ENCODE measurements around the gene GIPC1.
"Not testable (repeated sequence)": the region's sequence is repeated elsewhere in the genome, so short reads cannot be mapped to it uniquely, and the experiment has no call there.

The GIPC1 gene

DNA sequence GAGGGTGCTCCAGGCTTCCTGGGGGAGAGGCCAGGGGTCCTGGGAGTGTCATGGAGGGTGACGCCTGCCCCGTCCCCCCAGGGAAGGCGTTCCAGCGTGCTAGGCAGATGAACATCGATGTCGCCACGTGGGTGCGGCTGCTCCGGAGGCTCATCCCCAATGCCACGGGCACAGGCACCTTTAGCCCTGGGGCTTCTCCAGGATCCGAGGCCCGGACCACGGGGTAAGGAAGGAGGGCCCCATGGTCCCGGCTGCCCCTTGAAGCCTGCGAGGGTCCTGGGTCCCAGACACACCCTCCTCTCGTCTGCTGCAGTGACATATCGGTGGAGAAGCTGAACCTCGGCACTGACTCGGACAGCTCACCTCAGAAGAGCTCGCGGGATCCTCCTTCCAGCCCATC, 32.2 kb downstream of the GIPC1 start:
- Histone ChIP-seq H3K27me3 (no peaks in the 10 kb centered on the region), H3K36me3 (peaks cover 23% of the 10 kb centered on the region), H3K4me3 (ENCODE audit: low read depth, low read length) (no peak overlapping the region), H3K4me1 (no peaks in the 10 kb centered on the region), H3K9me3 (no peaks in the 10 kb centered on the region)
- TF ChIP-seq, protein P1, sequence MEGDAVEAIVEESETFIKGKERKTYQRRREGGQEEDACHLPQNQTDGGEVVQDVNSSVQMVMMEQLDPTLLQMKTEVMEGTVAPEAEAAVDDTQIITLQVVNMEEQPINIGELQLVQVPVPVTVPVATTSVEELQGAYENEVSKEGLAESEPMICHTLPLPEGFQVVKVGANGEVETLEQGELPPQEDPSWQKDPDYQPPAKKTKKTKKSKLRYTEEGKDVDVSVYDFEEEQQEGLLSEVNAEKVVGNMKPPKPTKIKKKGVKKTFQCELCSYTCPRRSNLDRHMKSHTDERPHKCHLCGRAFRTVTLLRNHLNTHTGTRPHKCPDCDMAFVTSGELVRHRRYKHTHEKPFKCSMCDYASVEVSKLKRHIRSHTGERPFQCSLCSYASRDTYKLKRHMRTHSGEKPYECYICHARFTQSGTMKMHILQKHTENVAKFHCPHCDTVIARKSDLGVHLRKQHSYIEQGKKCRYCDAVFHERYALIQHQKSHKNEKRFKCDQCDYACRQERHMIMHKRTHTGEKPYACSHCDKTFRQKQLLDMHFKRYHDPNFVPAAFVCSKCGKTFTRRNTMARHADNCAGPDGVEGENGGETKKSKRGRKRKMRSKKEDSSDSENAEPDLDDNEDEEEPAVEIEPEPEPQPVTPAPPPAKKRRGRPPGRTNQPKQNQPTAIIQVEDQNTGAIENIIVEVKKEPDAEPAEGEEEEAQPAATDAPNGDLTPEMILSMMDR (IDR thresholded peaks at IDR 0.05; ENCODE audit: low read depth, low read length), result no peak
- no peak for DNase-seq

DNA sequence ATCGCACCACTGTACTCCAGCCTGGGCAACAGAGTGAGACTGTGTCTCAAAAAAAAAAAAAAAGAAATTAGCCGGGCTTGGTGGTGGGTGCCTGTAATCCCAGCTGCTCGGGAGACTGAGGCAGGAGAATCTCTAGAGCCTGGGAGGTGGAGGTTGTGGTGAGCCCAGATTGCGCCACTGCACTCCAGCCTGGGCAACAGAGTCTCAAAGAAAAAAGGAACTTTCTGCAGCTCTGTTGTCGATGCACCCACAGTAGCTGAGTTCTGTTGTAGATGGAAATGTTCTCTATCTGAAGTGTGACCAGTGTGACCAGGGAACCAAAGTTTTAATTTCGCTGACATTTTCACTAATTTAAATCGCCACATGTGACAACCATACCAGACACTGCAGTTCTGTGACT, 33.5 kb downstream of the GIPC1 start:
- H3K4me1 ChIP-seq; DNase-seq; H3K27me3 ChIP-seq; H3K9me3 ChIP-seq; H3K4me3 ChIP-seq (ENCODE audit: low read depth, low read length): not testable (repeated sequence)
- H3K36me3 ChIP-seq, result peaks cover 11% of the 10 kb centered on the region

DNA sequence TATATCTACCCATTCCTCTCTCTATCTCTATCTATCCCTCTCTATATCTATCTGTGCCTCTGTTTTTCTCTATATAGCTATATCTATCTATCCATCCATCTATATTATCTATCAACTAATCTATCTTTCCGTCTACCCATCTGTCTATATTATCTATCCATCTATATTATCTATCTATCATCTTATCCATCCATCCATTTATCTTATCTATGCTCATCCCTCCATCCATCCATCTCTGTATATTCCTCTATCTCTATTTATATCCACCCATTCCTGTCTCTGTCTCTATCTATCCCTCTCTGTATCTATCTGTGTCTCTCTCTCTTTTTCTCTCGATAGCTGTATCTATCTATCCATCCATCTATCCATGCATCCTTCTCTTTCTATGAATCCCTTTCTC, 35.0 kb downstream of the GIPC1 start:
- Histone ChIP-seq H3K36me3 (peaks cover 10% of the 10 kb centered on the region; the same call in 1 of the 2 replicates), H3K4me3 (ENCODE audit: low read depth, low read length) (no peak overlapping the region), H3K9me3 (no peaks in the 10 kb centered on the region), H3K27me3 (no peaks in the 10 kb centered on the region), H3K4me1 (no peaks in the 10 kb centered on the region)
- DNase-seq, result no peak
- TF ChIP-seq, protein P1 (IDR thresholded peaks at IDR 0.05; ENCODE audit: low read depth, low read length), result no peak

DNA sequence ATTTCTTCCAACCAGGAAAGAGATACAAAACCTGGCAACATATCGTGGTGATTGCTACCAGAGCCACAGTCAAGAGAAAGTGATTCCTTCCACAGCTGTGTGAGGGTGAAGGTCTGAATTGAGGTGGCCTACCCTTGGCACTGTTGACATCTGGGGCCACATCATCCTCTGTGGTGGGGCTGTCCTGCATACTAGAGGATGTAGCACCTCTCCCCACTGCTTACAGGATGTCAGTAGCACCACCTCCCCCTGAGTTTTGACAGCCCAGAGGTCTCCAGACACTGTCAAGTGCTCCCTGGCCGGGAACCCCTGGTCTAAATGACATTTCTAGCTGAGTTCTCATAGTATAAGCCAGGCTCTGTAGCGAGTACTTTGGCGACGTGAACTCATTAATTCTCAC, 36.2 kb downstream of the GIPC1 start:
- H3K4me3 ChIP-seq (ENCODE audit: low read depth, low read length), result no peak overlapping the region
- H3K27me3 ChIP-seq, result no peaks in the 10 kb centered on the region
- H3K36me3 ChIP-seq, result peaks cover 10% of the 10 kb centered on the region
- H3K9me3 ChIP-seq, result no peaks in the 10 kb centered on the region
- TF ChIP-seq, protein P1 (IDR thresholded peaks at IDR 0.05; ENCODE audit: low read depth, low read length), result no peak
- no peak for DNase-seq
- H3K4me1 ChIP-seq, result no peaks in the 10 kb centered on the region

DNA sequence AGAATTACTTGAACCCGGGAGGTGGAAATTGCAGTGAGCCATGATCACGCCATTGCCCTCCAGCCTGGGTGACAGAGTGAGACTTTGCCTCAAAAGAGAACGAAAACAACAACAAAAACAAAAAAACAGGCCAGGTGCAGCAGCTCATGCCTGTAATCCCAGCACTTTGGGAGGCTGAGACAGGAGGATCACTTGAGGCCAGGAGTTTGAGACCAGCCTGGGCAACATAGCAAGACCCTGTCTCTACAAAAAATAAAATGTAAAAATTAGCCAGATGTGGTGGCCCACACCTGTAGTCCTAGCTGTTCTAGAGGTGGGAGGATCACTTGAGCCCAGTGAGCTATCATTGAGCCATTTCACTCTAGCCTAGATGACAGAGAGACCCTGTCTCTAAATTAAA, 43.6 kb downstream of the GIPC1 start:
- not testable (repeated sequence) for H3K4me1 ChIP-seq; H3K9me3 ChIP-seq; DNase-seq; H3K27me3 ChIP-seq; H3K4me3 ChIP-seq (ENCODE audit: low read depth, low read length)
- peaks cover 28% of the 10 kb centered on the region for H3K36me3 ChIP-seq

DNA sequence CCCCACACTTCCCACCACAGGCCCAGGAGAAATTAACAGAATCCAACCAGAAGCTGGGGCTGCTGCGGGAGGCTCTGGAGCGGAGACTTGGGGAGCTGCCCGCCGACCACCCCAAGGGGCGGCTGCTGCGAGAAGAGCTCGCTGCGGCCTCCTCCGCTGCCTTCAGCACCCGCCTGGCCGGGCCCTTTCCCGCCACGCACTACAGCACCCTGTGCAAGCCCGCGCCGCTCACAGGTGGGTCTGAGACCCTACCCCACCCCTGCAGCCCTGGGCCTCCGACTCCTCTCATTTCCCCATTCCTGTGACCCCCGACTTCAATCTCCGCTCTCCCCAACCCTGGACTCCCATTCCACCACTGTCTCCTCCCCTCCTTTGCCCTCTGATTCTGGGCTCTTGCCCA, 45.1 kb downstream of the GIPC1 start:
- DNase-seq, result no peak
- Histone ChIP-seq H3K4me3 (ENCODE audit: low read depth, low read length) (no peak overlapping the region), H3K27me3 (no peaks in the 10 kb centered on the region), H3K4me1 (no peaks in the 10 kb centered on the region), H3K36me3 (peaks cover 31% of the 10 kb centered on the region), H3K9me3 (no peaks in the 10 kb centered on the region)
- TF ChIP-seq, protein P1 (IDR thresholded peaks at IDR 0.05; ENCODE audit: low read depth, low read length), result no peak

DNA sequence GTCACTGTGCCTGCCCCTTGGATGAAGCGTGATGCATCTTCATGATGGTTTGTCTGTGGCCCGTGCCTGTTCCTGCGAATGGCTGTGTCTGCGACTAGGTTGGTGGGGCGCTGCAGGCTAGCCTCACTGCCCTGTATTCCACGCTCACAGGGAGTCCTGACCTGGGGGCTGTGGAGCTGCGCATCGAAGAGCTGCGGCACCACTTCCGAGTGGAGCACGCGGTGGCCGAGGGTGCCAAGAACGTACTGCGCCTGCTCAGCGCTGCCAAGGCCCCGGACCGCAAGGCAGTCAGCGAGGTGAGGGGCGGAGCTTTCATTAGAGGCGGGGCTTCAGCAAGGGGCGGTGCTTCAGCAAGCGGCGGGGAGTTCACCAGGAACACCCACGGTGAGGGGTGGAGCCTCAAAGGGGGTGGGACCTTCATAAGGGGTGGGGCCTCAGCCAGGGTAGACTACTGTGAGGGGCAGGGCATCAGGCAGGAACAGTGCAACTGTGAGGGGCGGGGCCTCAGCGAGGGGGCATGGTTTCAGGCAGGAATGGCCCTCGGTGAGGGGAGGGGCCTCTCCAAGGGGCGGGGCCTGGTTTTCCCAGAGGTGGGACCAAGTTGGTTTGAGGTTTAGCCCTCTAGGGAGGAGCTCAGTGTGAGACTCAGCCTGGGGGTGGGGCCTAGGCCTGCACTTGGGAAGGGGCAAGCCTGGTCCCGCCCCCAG, 45.6 kb downstream of the GIPC1 start:
- TF ChIP-seq, protein P1 (IDR thresholded peaks at IDR 0.05; ENCODE audit: low read depth, low read length), result no peak
- Histone ChIP-seq H3K4me1 (no peaks in the 10 kb centered on the region), H3K27me3 (no peaks in the 10 kb centered on the region), H3K4me3 (ENCODE audit: low read depth, low read length) (no peak overlapping the region), H3K36me3 (peaks cover 31% of the 10 kb centered on the region), H3K9me3 (no peaks in the 10 kb centered on the region)
- DNase-seq, result peak; percentile 98
